Measurements from ENCODE around the gene PSMD13. TPM values are rescaled to one million over a fixed set of nuclear protein-coding genes. Genes with fewer than 3 reads are reported as not detected.
"Not testable (repeated sequence)": the region's sequence is repeated elsewhere in the genome, so short reads cannot be mapped to it uniquely, and the experiment has no call there.

Gene PSMD13
- total RNA-seq (58.5 TPM), polyA plus RNA-seq (102 TPM)

DNA sequence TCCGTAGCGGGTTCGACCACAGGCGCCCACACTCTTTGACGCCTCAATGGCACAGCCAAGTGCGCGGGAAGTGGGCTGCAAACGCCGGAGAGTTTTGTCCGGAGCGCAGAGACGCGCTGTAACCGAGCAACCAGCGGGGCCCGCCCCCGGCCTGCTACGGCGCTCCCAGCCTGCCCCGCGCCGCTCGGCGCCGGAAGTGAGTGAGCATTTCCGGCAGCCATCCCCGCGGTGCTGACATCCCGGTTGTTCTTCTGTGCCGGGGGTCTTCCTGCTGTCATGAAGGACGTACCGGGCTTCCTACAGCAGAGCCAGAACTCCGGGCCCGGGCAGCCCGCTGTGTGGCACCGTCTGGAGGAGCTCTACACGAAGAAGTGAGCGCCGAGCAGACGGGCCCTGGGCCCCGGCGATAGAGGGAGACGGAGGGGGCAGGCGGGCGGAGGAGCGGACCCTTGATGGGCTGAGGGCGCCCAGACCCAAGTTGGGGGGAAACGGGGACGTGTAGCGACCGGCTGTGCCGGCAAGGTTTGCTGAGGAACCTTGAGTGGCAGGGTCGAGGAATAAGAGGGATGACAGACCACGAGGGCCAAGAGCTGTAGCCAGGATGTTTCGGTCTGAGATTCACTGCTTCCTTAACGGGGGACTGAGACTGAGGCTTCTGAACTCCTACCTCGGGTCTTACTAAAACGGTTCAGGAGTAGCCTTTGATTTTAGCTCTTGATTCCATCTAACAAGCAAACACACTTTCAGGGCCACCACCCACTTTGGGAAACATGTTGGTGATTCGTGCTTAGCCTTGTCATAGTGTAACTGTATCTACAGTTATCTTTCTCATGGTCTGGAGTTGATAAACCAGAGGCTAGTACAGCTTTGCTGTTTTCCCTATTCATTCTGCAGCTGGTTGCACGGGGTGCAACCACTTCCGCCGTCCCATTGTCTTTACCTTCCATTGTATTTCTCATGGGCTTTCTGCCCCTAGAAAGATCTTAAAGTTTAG, at the start of gene PSMD13:
PSMD13 (plus strand) TSS at position 203 of the 994 bp plus-strand sequence; CDS start at position 277, 74 bp downstream.
- Histone ChIP-seq H3K27ac (ENCODE audit: low read depth) (peak within 1 kb of the TSS; percentile 92), H3K4me3 (ENCODE audit: low read depth, low read length) (peak within 1 kb of the TSS; percentile 96), H3K36me3 (ENCODE audit: insufficient read depth) (no peaks in the 10 kb centered on the region), H3K4me1 (ENCODE audit: insufficient read depth) (no peaks in the 10 kb centered on the region)
- 2% methylated on average over 62 of the region's 62 CpGs for WGBS
- DNase-seq (ENCODE audit: extremely low spot score): peak; percentile 57

DNA sequence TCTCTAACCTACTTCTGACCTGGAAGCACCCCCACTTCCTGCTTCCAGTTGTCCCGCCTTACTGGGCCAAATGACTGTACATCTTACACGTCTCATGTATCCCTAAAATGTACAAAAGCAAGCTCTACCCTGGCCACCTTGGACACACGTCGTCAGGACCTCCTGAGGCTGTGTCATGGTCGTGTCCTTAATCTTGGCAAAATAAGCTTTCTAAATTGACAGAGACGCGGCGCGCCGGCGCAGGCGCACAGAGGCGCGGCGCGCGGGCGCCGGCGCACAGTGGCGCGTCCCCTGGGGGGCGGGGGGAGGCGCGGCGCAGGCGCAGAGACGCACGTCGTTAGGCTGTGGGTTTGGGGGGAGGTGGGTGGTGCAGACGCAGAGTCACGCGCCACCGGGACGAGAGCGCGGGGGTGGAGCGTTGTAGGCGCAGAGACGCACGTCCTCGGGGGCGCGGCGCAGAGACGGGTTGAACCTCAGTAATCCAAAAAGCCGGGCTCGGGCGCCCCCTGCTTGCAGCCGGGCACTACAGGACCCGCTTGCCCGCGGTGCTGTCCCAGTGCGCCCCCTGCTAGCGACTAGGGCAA, 47.5 kb upstream of the PSMD13 start:
- not testable (repeated sequence) for H3K36me3 ChIP-seq (ENCODE audit: insufficient read depth); DNase-seq (ENCODE audit: extremely low spot score); H3K4me3 ChIP-seq (ENCODE audit: low read depth, low read length); H3K4me1 ChIP-seq (ENCODE audit: insufficient read depth); H3K27ac ChIP-seq (ENCODE audit: low read depth)
- 78% methylated on average over 40 of the region's 55 CpGs for WGBS

DNA sequence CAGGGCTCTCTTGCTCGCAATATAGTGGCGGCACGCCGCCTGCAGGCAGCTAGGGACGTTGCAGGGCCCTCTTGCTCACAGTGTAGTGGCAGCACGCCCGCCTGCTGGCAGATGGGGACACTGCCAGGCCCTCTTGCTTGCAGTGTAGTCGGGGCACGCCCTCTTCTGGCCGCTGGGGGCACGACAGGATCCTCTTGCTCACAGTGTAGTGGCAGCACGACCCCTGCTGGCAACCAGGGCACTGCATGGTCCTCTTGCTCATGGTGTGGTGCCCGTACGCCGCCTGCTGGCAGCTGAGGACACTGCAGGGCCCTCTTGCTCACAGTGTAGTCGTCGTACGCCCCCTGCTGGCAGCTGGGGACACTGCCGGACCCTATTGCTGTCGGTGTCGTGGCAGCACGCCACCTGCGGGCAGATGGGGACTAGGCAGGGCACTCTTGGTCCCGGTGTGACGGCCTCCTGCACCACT, 46.9 kb upstream of the PSMD13 start:
- H3K4me3 ChIP-seq (ENCODE audit: low read depth, low read length); H3K4me1 ChIP-seq (ENCODE audit: insufficient read depth); DNase-seq (ENCODE audit: extremely low spot score); H3K27ac ChIP-seq (ENCODE audit: low read depth); H3K36me3 ChIP-seq (ENCODE audit: insufficient read depth): not testable (repeated sequence)
- WGBS: 64% methylated on average over 10 of the region's 25 CpGs

DNA sequence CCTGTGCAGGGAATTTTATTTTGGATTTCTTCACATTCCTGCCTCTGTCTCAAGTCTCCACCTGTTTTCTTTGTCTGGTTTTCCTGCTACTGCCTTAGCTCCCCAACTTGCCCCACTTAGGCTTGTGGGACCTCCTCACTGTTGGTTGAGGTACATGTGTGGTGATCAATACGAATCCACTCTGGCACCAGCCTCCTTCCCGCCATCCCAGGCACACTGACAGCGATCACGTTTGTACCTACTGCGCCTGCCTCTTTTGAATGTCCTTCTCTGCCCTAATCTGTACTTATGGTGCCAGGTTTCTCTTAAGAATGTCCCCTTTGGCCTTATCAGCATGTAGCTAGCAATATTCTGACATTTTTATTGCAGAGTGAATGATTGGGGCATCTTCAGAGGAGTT, 46.2 kb upstream of the PSMD13 start:
- not testable (repeated sequence) for DNase-seq (ENCODE audit: extremely low spot score); H3K36me3 ChIP-seq (ENCODE audit: insufficient read depth); H3K27ac ChIP-seq (ENCODE audit: low read depth); H3K4me3 ChIP-seq (ENCODE audit: low read depth, low read length); H3K4me1 ChIP-seq (ENCODE audit: insufficient read depth)
- WGBS: 76% methylated on average over 5 of the region's 5 CpGs

DNA sequence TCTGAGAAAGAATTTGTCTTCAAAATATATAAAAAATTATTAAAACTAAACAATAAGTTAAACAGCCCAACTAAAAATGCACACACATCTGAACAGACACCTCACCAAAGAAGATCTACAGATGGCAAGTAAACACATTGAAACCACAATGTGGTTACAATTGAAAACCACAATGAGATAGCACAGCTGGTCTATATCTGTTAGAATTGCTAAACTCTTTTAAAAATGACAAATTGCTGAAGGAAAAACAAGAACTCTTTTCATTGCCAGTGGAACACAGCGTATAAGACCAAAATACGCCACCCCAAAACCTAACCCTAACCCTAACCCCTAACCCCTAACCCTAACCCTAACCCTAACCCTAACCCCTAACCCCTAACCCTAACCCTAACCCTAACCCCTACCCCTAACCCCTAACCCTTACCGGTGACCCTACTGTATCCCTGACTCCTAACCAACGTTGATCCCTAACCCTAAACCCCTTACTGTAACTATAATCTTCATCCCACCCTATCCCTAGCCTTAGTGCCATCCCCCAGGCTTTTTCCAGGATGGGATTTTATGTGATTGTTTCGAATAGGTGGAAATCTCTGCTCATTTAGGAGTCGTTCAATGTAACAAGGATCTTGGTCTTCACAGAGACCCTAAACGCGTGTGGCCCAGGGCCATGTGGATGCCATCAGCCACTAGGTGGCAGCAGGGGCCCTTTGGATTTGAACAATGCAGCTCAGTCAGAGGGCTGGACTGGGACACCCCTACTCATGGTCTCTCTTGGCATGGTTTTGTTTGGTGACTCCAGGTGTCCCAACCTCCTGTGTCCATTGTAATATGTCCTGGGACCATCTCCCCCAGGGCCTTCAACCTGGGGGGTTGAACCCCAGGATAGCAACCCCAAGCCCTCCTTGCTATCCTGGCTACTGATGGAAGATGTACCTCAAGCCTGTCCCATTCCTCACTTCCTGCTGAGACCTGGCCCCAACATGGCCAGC, 45.0 kb upstream of the PSMD13 start:
- H3K4me1 ChIP-seq (ENCODE audit: insufficient read depth); H3K4me3 ChIP-seq (ENCODE audit: low read depth, low read length); H3K27ac ChIP-seq (ENCODE audit: low read depth); H3K36me3 ChIP-seq (ENCODE audit: insufficient read depth); DNase-seq (ENCODE audit: extremely low spot score): not testable (repeated sequence)
- 30% methylated on average over 7 of the region's 8 CpGs for WGBS

DNA sequence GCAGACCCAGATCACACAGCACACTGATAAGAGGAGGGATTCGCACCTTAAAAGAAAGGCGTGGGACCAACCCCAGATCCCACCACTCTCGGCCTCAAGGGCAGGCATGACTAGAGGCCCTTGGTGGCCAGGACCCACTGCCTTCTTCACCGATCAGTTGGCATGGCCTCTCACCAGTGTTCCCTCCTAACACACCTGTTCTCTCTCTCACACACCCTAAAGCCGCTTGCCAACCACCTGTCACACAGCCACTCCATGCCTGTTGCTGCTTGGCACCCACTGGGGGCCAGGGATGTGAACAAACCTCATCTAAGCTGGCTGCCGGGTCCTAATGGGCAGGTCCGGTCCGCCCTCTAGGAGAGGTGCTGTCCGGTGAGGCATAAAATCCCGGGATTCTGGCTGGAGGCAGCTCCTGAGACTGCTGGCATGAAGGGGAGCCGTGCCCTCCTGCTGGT, 44.1 kb upstream of the PSMD13 start, which contains the start of gene SCGB1C1:
SCGB1C1 (plus strand) TSS at position 405 of the 455 bp plus-strand sequence; CDS start at position 427, 22 bp downstream.
- WGBS: 84% methylated on average over 7 of the region's 11 CpGs
- H3K36me3 ChIP-seq (ENCODE audit: insufficient read depth); H3K4me1 ChIP-seq (ENCODE audit: insufficient read depth); H3K4me3 ChIP-seq (ENCODE audit: low read depth, low read length); DNase-seq (ENCODE audit: extremely low spot score); H3K27ac ChIP-seq (ENCODE audit: low read depth): not testable (repeated sequence)

DNA sequence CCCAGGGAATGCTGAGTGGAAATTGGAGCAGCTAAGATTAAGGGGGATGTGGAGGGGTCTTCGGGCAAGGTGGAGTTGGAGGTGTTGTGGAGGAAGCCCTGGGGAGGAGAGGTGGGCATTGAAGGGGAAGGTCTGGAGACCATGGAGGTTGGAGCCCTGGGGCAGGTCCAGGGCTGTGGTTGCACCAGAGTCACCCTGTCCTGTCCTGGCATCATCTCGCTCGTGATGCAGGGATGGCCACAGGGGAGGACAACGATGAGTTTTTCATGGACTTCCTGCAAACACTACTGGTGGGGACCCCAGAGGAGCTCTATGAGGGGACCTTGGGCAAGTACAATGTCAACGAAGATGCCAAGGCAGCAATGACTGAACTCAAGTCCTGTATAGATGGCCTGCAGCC, 43.3 kb upstream of the PSMD13 start:
- not testable (repeated sequence) for H3K36me3 ChIP-seq (ENCODE audit: insufficient read depth); H3K4me3 ChIP-seq (ENCODE audit: low read depth, low read length); H3K27ac ChIP-seq (ENCODE audit: low read depth); DNase-seq (ENCODE audit: extremely low spot score); H3K4me1 ChIP-seq (ENCODE audit: insufficient read depth)
- WGBS: 76% methylated on average over 5 of the region's 5 CpGs

DNA sequence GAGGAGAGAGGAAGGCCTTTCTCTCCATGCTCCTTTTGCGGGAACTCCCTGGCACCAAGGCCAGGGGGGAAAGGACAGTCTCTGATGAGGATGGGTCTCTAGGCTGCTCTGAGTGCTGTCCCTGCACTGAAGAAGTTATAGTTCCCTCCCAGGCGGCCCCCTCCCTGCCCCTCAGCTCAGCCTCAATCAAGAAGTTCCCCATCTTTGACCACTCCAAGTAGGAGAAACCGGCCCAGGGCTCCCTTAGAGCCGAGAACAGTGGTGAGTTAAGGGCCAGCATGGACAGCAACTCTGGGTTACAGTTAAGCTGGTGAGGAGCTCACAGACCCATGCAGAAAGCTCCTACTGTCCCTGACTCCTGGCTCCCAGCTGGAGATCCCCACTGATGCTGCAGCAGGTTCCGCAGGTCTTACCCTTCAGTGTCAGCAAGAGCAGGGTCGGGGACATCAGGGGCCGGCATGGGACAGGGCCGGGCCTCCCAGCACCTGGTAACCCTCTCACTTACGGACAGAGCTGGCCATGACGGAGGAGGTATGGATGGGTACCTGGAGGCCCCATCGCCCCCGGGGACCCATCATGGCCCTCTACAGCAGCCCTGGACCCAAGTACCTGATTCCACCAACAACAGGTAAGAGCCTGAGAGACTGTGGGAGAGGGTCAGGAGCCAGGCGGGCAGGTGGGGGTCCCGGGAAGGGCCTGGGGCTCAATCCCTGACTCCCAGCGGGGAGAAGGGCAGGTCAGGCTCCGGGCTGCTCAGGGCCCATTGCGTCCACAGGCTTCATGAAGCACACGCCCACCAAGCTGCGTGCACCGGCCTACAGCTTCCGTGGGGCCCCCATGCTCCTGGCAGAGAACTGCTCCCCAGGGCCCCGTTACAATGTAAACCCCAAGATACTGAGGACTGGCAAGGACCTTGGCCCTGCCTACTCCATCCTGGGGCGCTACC, 39.7 kb upstream of the PSMD13 start:
- H3K36me3 ChIP-seq (ENCODE audit: insufficient read depth): no peaks in the 10 kb centered on the region
- no peak overlapping the region for H3K27ac ChIP-seq (ENCODE audit: low read depth)
- no peak overlapping the region for H3K4me3 ChIP-seq (ENCODE audit: low read depth, low read length)
- no peaks in the 10 kb centered on the region for H3K4me1 ChIP-seq (ENCODE audit: insufficient read depth)
- 76% methylated on average over 23 of the region's 23 CpGs for WGBS
- DNase-seq (ENCODE audit: extremely low spot score): no peak

DNA sequence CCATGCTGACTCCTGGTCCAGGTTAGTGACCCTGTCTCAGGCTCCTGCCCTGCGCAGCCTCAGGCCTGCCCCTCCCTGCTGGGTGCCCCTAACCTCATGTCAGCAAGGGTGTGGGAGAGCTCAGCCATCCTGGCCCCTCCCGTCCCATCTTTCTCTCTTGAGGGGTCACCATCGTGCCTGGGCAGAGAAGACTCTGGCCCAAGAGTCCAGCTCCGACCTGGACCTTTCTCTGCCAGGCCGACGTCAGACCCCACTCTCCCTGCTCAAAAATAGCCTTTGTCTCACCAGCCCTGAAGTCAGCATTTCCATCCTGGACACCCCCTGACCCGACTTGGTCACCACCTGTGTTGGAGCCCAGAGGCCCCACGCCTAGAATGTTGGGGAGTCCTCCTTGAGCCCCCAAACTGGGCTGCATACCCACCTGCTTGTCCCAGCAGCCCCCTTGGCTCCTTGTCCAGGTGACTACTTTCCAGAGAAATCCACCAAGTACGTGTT, 39.0 kb upstream of the PSMD13 start:
- Histone ChIP-seq H3K36me3 (ENCODE audit: insufficient read depth) (no peaks in the 10 kb centered on the region), H3K27ac (ENCODE audit: low read depth) (no peak overlapping the region), H3K4me1 (ENCODE audit: insufficient read depth) (no peaks in the 10 kb centered on the region), H3K4me3 (ENCODE audit: low read depth, low read length) (no peak overlapping the region)
- no peak for DNase-seq (ENCODE audit: extremely low spot score)
- 80% methylated on average over 9 of the region's 9 CpGs for WGBS

DNA sequence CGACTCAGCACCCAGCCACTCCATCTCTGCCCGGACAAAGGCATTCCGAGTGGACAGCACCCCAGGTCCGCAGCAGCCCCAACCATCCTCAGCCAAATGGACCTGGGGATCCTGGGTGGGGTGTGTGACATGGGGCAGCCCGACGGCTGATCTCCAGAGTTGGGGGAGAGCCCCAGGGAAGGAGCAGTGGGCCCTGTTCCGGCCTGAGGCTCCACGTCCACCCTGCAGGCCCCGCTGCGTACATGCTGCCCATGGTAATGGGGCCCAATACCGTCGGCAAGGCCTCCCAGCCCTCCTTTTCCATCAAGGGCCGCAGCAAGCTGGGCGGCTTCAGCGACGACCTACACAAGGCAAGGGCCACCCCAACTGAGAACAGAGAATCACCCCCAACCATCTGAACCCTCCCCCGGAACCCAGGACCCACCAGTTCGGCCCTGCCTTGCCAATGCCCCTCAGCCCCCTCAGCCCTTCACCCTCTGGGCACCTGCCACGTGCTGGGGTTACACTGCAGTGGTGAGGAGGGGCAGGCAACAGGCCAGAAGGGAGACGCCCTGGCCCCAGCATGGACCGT, 38.5 kb upstream of the PSMD13 start:
- 85% methylated on average over 21 of the region's 21 CpGs for WGBS
- Histone ChIP-seq H3K36me3 (ENCODE audit: insufficient read depth) (no peaks in the 10 kb centered on the region), H3K4me1 (ENCODE audit: insufficient read depth) (no peaks in the 10 kb centered on the region), H3K4me3 (ENCODE audit: low read depth, low read length) (no peak overlapping the region), H3K27ac (ENCODE audit: low read depth) (no peak overlapping the region)
- DNase-seq (ENCODE audit: extremely low spot score): no peak

DNA sequence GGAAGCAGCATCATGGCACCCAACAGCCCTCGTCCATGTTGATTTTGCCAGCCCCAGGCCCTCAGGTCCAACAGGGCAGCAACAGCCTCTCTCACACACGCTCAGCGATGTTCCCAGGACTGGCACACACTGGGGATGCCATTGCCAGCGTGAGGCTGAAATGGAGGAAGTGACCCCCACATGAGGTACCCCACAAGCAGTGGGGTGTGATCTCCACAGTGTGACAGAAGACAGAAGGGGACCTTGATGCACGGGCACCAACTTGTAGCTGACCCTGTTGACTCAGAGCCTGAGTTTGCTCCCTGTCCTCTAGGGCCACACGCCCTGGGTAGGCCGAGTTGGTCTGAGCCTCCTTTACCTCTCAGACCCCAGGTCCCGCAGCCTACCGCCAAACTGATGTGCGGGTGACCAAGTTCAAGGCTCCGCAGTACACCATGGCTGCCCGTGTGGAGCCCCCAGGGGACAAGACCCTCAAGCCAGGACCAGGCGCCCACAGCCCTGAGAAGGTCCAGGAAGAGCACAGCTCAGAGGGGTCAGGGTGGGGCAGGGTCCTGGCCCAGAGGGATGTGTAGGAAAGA, 37.7 kb upstream of the PSMD13 start:
- Histone ChIP-seq H3K4me1 (ENCODE audit: insufficient read depth) (no peaks in the 10 kb centered on the region), H3K27ac (ENCODE audit: low read depth) (no peak overlapping the region), H3K4me3 (ENCODE audit: low read depth, low read length) (no peak overlapping the region), H3K36me3 (ENCODE audit: insufficient read depth) (no peaks in the 10 kb centered on the region)
- 80% methylated on average over 13 of the region's 13 CpGs for WGBS
- DNase-seq (ENCODE audit: extremely low spot score): no peak

All from urinary bladder (tissue), 4 donors.